Measurements from ENCODE around the gene FOXS1.

Gene FOXS1

DNA sequence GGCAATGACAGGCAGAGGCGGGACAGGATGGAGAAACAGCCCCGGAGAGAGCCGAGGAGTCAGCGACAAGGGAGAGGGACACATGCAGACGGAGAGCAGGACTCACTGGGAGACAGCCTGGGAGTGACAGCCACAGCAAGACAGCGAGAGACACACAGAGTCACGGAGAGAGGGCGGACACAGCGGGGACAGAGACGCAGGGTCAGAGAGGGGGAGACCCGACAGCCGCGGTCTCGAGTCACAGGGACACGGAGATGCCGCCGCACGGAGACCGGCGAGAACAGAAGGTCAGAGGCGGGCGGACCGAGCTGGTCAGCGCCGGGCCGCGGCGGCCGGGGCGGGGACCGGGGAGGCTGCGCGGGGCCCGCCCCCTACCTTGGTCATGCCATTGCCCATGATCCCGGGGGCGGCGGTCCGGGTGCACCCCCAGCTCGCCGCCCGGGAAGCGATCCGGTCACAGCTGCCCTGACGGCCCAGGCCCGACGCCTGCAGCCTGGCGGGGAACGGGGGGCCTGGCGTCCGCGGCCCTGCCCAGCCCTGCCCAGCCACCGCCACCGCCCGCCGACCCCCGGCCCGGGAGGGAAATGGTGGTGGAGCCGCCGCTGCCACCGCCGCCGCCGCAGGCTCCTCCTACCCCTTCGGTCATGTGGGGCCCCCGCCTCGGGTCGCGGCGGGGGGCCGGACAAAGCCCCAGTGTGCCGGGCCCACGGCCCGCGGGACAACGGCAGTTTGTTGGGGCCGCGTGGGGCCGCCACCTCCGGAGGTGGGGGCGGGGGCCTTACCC, 24.7 kb upstream of the FOXS1 start, which contains the start of the genes DUSP15 and TTLL9:
TSS of gene DUSP15 (minus strand) at position 586 of the 784 bp plus-strand sequence. CDS start at position 396, 190 bp downstream.
TSS of gene TTLL9 (plus strand) at position 693 of the 784 bp plus-strand sequence. CDS start 493 bp downstream, outside the sequence.
- Histone ChIP-seq H3K27me3 (ENCODE audit: control insufficient read depth, low read length) (peaks cover 53% of the 10 kb centered on the region), H3K4me2 (ENCODE audit: low read length) (peak within 1 kb of the TSS; percentile 67), H3K4me3 (ENCODE audit: low read length) (peak within 1 kb of the TSS; percentile 58)

DNA sequence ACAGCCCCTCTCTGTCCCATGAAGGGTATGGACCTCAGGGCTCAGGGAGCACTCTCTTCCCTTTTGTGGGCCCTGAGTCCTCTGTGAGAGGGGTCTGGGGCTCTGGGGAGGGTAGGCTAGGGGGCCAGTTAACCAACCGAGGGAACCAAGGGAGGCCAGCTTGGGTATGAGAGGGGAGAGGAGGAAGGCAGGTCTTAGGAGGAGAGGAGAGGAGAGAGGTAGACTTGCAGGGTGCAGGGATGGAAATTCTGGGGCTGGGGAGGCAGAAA, 24.2 kb upstream of the FOXS1 start:
- Histone ChIP-seq H3K9me2 (replicated peaks; ENCODE audit: control insufficient read depth, low read length) (no peaks in the 10 kb centered on the region), H3K79me2 (ENCODE audit: control insufficient read depth, low read length) (no peaks in the 10 kb centered on the region), H3K27me3 (ENCODE audit: control insufficient read depth, low read length) (peaks cover 53% of the 10 kb centered on the region), H3K4me2 (ENCODE audit: low read length) (peak overlapping the region; percentile 67), H3K27ac (ENCODE audit: low read depth, low read length) (no peak overlapping the region), H4K20me1 (ENCODE audit: control insufficient read depth, insufficient read depth, low read depth, low read length) (no peaks in the 10 kb centered on the region), H3K4me3 (ENCODE audit: low read length) (peak overlapping the region; percentile 58), H3K36me3 (ENCODE audit: control insufficient read depth, low read length) (no peaks in the 10 kb centered on the region), H3K9me3 (ENCODE audit: control insufficient read depth, insufficient read depth, low read length) (no peaks in the 10 kb centered on the region), H3K4me1 (ENCODE audit: control insufficient read depth, low read length) (peaks cover 24% of the 10 kb centered on the region), H3F3A (ENCODE audit: control insufficient read depth, insufficient read depth) (no peaks in the 10 kb centered on the region; the same call in 1 of the 2 replicates)
- no peak for TF ChIP-seq EZH2phosphoT487 (IDR thresholded peaks at IDR 0.05; ENCODE audit: borderline replicate concordance, low read length)
- TF ChIP-seq, protein P1, sequence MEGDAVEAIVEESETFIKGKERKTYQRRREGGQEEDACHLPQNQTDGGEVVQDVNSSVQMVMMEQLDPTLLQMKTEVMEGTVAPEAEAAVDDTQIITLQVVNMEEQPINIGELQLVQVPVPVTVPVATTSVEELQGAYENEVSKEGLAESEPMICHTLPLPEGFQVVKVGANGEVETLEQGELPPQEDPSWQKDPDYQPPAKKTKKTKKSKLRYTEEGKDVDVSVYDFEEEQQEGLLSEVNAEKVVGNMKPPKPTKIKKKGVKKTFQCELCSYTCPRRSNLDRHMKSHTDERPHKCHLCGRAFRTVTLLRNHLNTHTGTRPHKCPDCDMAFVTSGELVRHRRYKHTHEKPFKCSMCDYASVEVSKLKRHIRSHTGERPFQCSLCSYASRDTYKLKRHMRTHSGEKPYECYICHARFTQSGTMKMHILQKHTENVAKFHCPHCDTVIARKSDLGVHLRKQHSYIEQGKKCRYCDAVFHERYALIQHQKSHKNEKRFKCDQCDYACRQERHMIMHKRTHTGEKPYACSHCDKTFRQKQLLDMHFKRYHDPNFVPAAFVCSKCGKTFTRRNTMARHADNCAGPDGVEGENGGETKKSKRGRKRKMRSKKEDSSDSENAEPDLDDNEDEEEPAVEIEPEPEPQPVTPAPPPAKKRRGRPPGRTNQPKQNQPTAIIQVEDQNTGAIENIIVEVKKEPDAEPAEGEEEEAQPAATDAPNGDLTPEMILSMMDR (IDR thresholded peaks at IDR 0.05; ENCODE audit: low read depth, low read length, poor library complexity, severe bottlenecking): no peak

More for the DNA sequence above, 24.7 kb upstream of the FOXS1 start, which contains the start of the genes DUSP15 and TTLL9:
- H4K20me1 ChIP-seq (ENCODE audit: control insufficient read depth, insufficient read depth, low read depth, low read length): no peaks in the 10 kb centered on the region
- no peaks in the 10 kb centered on the region for H3K79me2 ChIP-seq (ENCODE audit: control insufficient read depth, low read length)
- no peaks in the 10 kb centered on the region for H3K9me3 ChIP-seq (ENCODE audit: control insufficient read depth, insufficient read depth, low read length)
- no peaks in the 10 kb centered on the region; the same call in 1 of the 2 replicates for H3F3A ChIP-seq (ENCODE audit: control insufficient read depth, insufficient read depth)
- H3K36me3 ChIP-seq (ENCODE audit: control insufficient read depth, low read length): no peaks in the 10 kb centered on the region
- no peak within 1 kb of the TSS for H3K27ac ChIP-seq (ENCODE audit: low read depth, low read length)
- TF ChIP-seq, protein P1 (IDR thresholded peaks at IDR 0.05; ENCODE audit: low read depth, low read length, poor library complexity, severe bottlenecking): no peak
- no peak; the same call in none of the 2 replicates for TF ChIP-seq EZH2phosphoT487 (IDR thresholded peaks at IDR 0.05; ENCODE audit: borderline replicate concordance, low read length)
- H3K4me1 ChIP-seq (ENCODE audit: control insufficient read depth, low read length): peaks cover 24% of the 10 kb centered on the region
- no peaks in the 10 kb centered on the region for H3K9me2 ChIP-seq (replicated peaks; ENCODE audit: control insufficient read depth, low read length)

DNA sequence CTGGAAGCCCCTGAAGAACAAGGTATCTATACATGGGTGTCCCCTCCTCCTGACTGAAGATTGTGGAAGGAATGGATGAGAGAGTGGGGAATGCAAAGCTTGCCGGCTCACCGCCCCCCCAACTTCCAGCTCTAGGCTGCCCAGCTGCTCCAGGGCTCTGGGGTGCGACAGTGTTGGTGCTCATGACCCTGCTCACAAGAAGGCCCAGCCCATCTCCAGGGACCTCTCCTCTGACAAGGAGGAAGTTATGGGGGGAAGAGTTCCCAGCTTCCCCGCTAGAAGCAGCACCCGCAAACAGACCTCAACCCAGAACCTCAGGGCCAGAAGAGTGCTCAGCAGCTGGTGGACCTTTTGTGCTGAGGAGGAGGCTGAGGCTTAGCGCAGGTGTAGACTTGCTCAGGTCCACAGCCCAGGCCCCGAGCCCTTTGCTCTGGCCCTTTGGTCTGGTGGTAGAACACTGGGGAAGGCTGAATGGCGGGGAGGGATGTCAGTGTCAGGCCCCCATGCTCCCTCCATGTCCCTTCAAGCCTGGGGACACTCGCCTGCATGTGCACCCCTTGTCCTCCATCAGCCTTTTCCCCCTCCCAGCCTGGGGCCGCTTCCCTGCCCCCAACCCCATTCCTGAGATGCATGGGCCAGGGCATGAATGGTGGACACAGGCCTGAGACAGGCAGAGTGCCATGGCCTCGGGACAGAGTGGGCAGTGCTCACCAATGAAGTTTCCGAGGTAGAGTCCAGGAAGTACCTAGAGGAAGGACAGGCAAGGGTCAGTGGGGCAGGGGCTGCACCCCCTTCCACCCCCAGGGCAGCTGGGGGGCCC, 23.7 kb upstream of the FOXS1 start:
- H3K36me3 ChIP-seq (ENCODE audit: control insufficient read depth, low read length): no peaks in the 10 kb centered on the region
- H3F3A ChIP-seq (ENCODE audit: control insufficient read depth, insufficient read depth): no peaks in the 10 kb centered on the region; the same call in 1 of the 2 replicates
- H3K9me2 ChIP-seq (replicated peaks; ENCODE audit: control insufficient read depth, low read length): no peaks in the 10 kb centered on the region
- H3K27me3 ChIP-seq (ENCODE audit: control insufficient read depth, low read length): peaks cover 53% of the 10 kb centered on the region
- H3K79me2 ChIP-seq (ENCODE audit: control insufficient read depth, low read length): no peaks in the 10 kb centered on the region
- no peaks in the 10 kb centered on the region for H3K9me3 ChIP-seq (ENCODE audit: control insufficient read depth, insufficient read depth, low read length)
- H4K20me1 ChIP-seq (ENCODE audit: control insufficient read depth, insufficient read depth, low read depth, low read length): no peaks in the 10 kb centered on the region
- no peak overlapping the region for H3K27ac ChIP-seq (ENCODE audit: low read depth, low read length)
- H3K4me1 ChIP-seq (ENCODE audit: control insufficient read depth, low read length): peaks cover 24% of the 10 kb centered on the region
- H3K4me2 ChIP-seq (ENCODE audit: low read length): peak overlapping the region; percentile 67
- H3K4me3 ChIP-seq (ENCODE audit: low read length): peak overlapping the region; percentile 58; the same call in 1 of the 2 replicates
- TF ChIP-seq EZH2phosphoT487 (IDR thresholded peaks at IDR 0.05; ENCODE audit: borderline replicate concordance, low read length): no peak
- TF ChIP-seq, protein P1 (IDR thresholded peaks at IDR 0.05; ENCODE audit: low read depth, low read length, poor library complexity, severe bottlenecking): no peak
